CD14-positive monocyte (primary cell): ENCODE data around the gene PLA2G1B. TPM values are rescaled to one million over a fixed set of nuclear protein-coding genes. Genes with fewer than 3 reads are reported as not detected.

Source experiments
- DNase-seq, 3 donors: peaks; one replicate each; pipeline ENCODE4 v3.0.0-alpha.2; 2011 to 2022
- H2AFZ ChIP-seq: 2 replicates; pipeline ENCODE4 v1.6.0; 2012; ENCODE audit warnings: mild to moderate bottlenecking, low read depth, low read length, inconsistent platforms; ENCODE audit not compliant: insufficient read depth, poor library complexity, severe bottlenecking
- H3K27ac ChIP-seq, 2 donors: 1 replicate in 1 of 2; 2 replicates in 1 of 2; pipeline ENCODE4 v1.5.1; 2012 to 2013; ENCODE audit warnings: low read length in 2 of 2, control low read depth in 1 of 2, inconsistent platforms in 1 of 2, low read depth in 1 of 2, mild to moderate bottlenecking in 1 of 2
- H3K27me3 ChIP-seq, 2 donors: one replicate each; pipeline versions ENCODE4 v1.6.0 to v1.6.1; 2011 to 2013; ENCODE audit warnings: low read length in 2 of 2; ENCODE audit not compliant: control insufficient read depth in 2 of 2, insufficient read depth in 2 of 2
- H3K36me3 ChIP-seq, 2 donors: replicated peaks in 1 of 2; 1 replicate in 1 of 2; 2 replicates in 1 of 2; pipeline versions ENCODE4 v1.5.1 to v1.6.1; 2012 to 2013; ENCODE audit warnings: low read length in 2 of 2, control low read depth in 1 of 2, inconsistent platforms in 1 of 2, mild to moderate bottlenecking in 1 of 2; ENCODE audit not compliant: insufficient read depth in 2 of 2, control insufficient read depth in 1 of 2
- H3K4me1 ChIP-seq, 2 donors: 1 replicate in 1 of 2; 2 replicates in 1 of 2; pipeline versions ENCODE4 v1.5.1 to v1.6.1; 2012 to 2013; ENCODE audit warnings: low read length in 2 of 2, control low read depth in 1 of 2, inconsistent platforms in 1 of 2, mild to moderate bottlenecking in 1 of 2, moderate library complexity in 1 of 2; ENCODE audit not compliant: insufficient read depth in 2 of 2, control insufficient read depth in 1 of 2
- H3K4me2 ChIP-seq: replicated peaks from 2 replicates; pipeline ENCODE3; 2012; ENCODE audit warnings: low read length, moderate library complexity, mild to moderate bottlenecking; ENCODE audit not compliant: poor library complexity, severe bottlenecking; ENCODE audit errors: extremely low read depth
- H3K4me3 ChIP-seq, 3 experiments: fragments of 200-600 bp in 1 of 3; sonication (generic) in 1 of 3; replicated peaks in 1 of 3; 1 replicate in 2 of 3; 2 replicates in 1 of 3; pipeline ENCODE4 v1.5.1; 2011 to 2013; ENCODE audit warnings: low read length in 3 of 3, mild to moderate bottlenecking in 3 of 3, control low read depth in 2 of 3, low read depth in 2 of 3, inconsistent platforms in 1 of 3, moderate library complexity in 1 of 3
- H3K79me2 ChIP-seq: 2 replicates; pipeline ENCODE4 v1.6.0; 2012; ENCODE audit warnings: mild to moderate bottlenecking, control low read depth, inconsistent platforms, low read length, moderate library complexity; ENCODE audit not compliant: insufficient read depth
- H3K9ac ChIP-seq: 2 replicates; pipeline ENCODE4 v1.6.0; 2017; ENCODE audit warnings: low read length, mild to moderate bottlenecking; ENCODE audit not compliant: insufficient read depth, poor library complexity, severe bottlenecking
- H3K9me3 ChIP-seq, 2 donors: replicated peaks in 1 of 2; 1 replicate in 1 of 2; 2 replicates in 1 of 2; pipeline versions ENCODE4 v1.5.1 to v1.6.1; 2012 to 2013; ENCODE audit warnings: low read length in 2 of 2, control low read depth in 1 of 2; ENCODE audit not compliant: control insufficient read depth in 1 of 2, insufficient read depth in 1 of 2
- H4K20me1 ChIP-seq: 2 replicates; pipeline ENCODE4 v1.6.0; 2012; ENCODE audit warnings: mild to moderate bottlenecking, low read length, control low read depth, moderate library complexity; ENCODE audit not compliant: insufficient read depth
- H3K27ac Mint-ChIP-seq, 7 donors: one replicate each; pipeline ENCODE4 v1.8.0; 2020; ENCODE audit warnings: mild to moderate bottlenecking in 7 of 7, mixed read lengths in 7 of 7, moderate library complexity in 6 of 7, inconsistent platforms in 2 of 7
- H3K27me3 Mint-ChIP-seq, 3 donors: one replicate each; pipeline ENCODE4 v1.8.0; 2021 to 2022; ENCODE audit warnings: low read depth in 3 of 3, mild to moderate bottlenecking in 3 of 3, mixed read lengths in 3 of 3, moderate library complexity in 3 of 3, inconsistent platforms in 1 of 3
- H3K36me3 Mint-ChIP-seq, 2 donors: one replicate each; pipeline ENCODE4 v1.8.0; 2020; ENCODE audit warnings: mixed read lengths in 2 of 2, inconsistent platforms in 1 of 2, mild to moderate bottlenecking in 1 of 2
- H3K4me1 Mint-ChIP-seq: one replicate; pipeline ENCODE4 v1.8.0; 2020; ENCODE audit warnings: mild to moderate bottlenecking, mixed read lengths
- H3K4me3 Mint-ChIP-seq, 2 donors: one replicate each; pipeline ENCODE4 v1.8.0; 2020; ENCODE audit warnings: mild to moderate bottlenecking in 2 of 2, mixed read lengths in 2 of 2, moderate library complexity in 1 of 2
- H3K9me3 Mint-ChIP-seq, 7 donors: one replicate each; pipeline ENCODE4 v1.8.0; 2020 to 2022; ENCODE audit warnings: mixed read lengths in 7 of 7, mild to moderate bottlenecking in 6 of 7, moderate library complexity in 6 of 7, inconsistent platforms in 2 of 7
- CTCF ChIP-seq: fragments of 200-600 bp; IDR thresholded peaks from one replicate; pipeline ENCODE4 v1.8.0; 2022; ENCODE audit warnings: antibody characterized with exemption, mild to moderate bottlenecking
- WGBS: methylation state at CpG from one replicate; pipeline ENCODE4 v1.1.5; 2013; ENCODE audit warnings: missing lambda C conversion rate; ENCODE audit not compliant: insufficient coverage; 5-methylcytosine and 5-hydroxymethylcytosine counted together
- intact Hi-C, 2 donors: fragments of 100-400 bp; cut with micrococcal nuclease; formaldehyde crosslinking; loops; one replicate each; pipeline versions ENCODE4 v1.15.0 to v1.15.1; 2023
- polyA minus RNA-seq: library from RNA; depleted of rRNA, polyadenylated mRNA; stranded (reverse); fragments of >200 nt; gene quantifications from 2 replicates; pipeline ENCODE4 v1.2.3, GENCODE V29; 2012
- polyA plus RNA-seq, 3 donors: library from polyadenylated mRNA; depleted of rRNA in 1 of 3; unstranded in 2 of 3; stranded (reverse) in 1 of 3; fragments of 300-500 nt in 2 of 3; fragments of >200 nt in 1 of 3; fragmentation: Illumina TruSeq in 2 of 3; gene quantifications; 1 replicate in 2 of 3; 2 replicates in 1 of 3; pipeline ENCODE4 v1.2.3, GENCODE V29; 2012 to 2021
- total RNA-seq, 12 experiments: library from RNA in 1 of 12; stranded (reverse) in 1 of 12; fragments of 120-200 nt in 1 of 12; gene quantifications; one replicate each; pipeline ENCODE4 v1.2.4 and lab custom pipeline; 2013 to 2026; ENCODE audit warnings: mixed read lengths in 6 of 12, inconsistent platforms in 1 of 12

PLA2G1B gene
- 0.19 TPM for total RNA-seq (2013)
- polyA plus RNA-seq = not detected
- polyA minus RNA-seq = not detected in 2 replicates
- total RNA-seq (lab: John Stamatoyannopoulos, UW) = 0 to 0.35 (median 0) reads per million in 11 experiments

- Histone ChIP-seq H3K27me3 (no peaks in the 10 kb centered on the region), H3K4me3 (no peak within 1 kb of the TSS), H3K79me2 (no peaks in the 10 kb centered on the region), H3K4me2 (no peak within 1 kb of the TSS), H3K9ac (no peak within 1 kb of the TSS), H4K20me1 (no peaks in the 10 kb centered on the region), H3K36me3 (no peaks in the 10 kb centered on the region), H3K9me3 (no peaks in the 10 kb centered on the region), H2AFZ (no peak within 1 kb of the TSS), H3K4me1 (peaks cover 6% of the 10 kb centered on the region in 2 donors), H3K27ac (no peak within 1 kb of the TSS)
- Mint-ChIP-seq H3K27ac (peak within 1 kb of the TSS in 1 of 7 donors; percentile 24), H3K4me1 (peaks cover 7% of the 10 kb centered on the region), H3K27me3 (peaks cover 4 to 11% (median 7%) of the 10 kb centered on the region in 3 donors), H3K4me3 (no peak within 1 kb of the TSS), H3K36me3 (no peaks in the 10 kb centered on the region), H3K9me3 (no peaks in the 10 kb centered on the region)
- no peak for TF ChIP-seq CTCF
- 98% methylated on average over 4 of the region's 5 CpGs for WGBS
- DNase-seq = no peak
- intact Hi-C loops = no loop called here
Measured at GRCh38 chr12:120327593-120327992, at the start of gene PLA2G1B. Gene PLA2G1B, minus strand, starts transcription at chr12:120327779. Its CDS starts 26 bp downstream, at chr12:120327753.

GRCh38 chr12:120376934-120377572, 49.5 kb upstream of the PLA2G1B start:
- DNase-seq = no peak
- Mint-ChIP-seq H3K9me3 (peaks cover 0 to 2% (median 0%) of the 10 kb centered on the region in 7 donors), H3K36me3 (no peaks in the 10 kb centered on the region), H3K27me3 (peaks cover 41 to 65% (median 64%) of the 10 kb centered on the region in 3 donors), H3K27ac (no peak overlapping the region), H3K4me1 (peaks cover 6% of the 10 kb centered on the region), H3K4me3 (peak overlapping the region in 1 of 2 donors; percentile 13)
- H4K20me1 ChIP-seq = no peaks in the 10 kb centered on the region
- H3K9ac ChIP-seq = no peak overlapping the region
- H3K27me3 ChIP-seq = peaks cover 11 to 19% of the 10 kb centered on the region in 2 donors
- no peak overlapping the region for H3K4me3 ChIP-seq
- no peaks in the 10 kb centered on the region for H3K4me1 ChIP-seq
- no peaks in the 10 kb centered on the region for H3K9me3 ChIP-seq
- WGBS = 39% methylated on average over 2 of the region's 5 CpGs
- intact Hi-C loops = no loop called here
- no peaks in the 10 kb centered on the region for H3K79me2 ChIP-seq
- no peak overlapping the region for H2AFZ ChIP-seq
- TF ChIP-seq CTCF = no peak
- no peak overlapping the region for H3K27ac ChIP-seq
- H3K36me3 ChIP-seq = no peaks in the 10 kb centered on the region
- no peak overlapping the region for H3K4me2 ChIP-seq
